Mononuclear cell (primary cell): ENCODE results near the gene BCAS3. TPM values are rescaled to one million over a fixed set of nuclear protein-coding genes. Genes with fewer than 3 reads are reported as not detected.

Source experiments
- H3K27me3 ChIP-seq: 2 replicates; pipeline ENCODE4 v1.6.0; 2011; ENCODE audit warnings: low read length, control low read depth; ENCODE audit not compliant: insufficient read depth
- H3K4me1 ChIP-seq: 2 replicates; pipeline ENCODE4 v1.5.1; 2011; ENCODE audit warnings: mild to moderate bottlenecking, low read length, control low read depth; ENCODE audit not compliant: insufficient read depth
- H3K4me3 ChIP-seq: 2 replicates; pipeline ENCODE4 v1.5.1; 2011; ENCODE audit warnings: mild to moderate bottlenecking, low read length, moderate library complexity
- H3K9me3 ChIP-seq: 2 replicates; pipeline ENCODE4 v1.5.1; 2011; ENCODE audit warnings: low read depth, mild to moderate bottlenecking, control low read depth, low read length
- total RNA-seq: library from RNA; depleted of rRNA; stranded (reverse); fragments of >200 nt; gene quantifications from one replicate; pipeline ENCODE4 v1.2.3, GENCODE V29; 2012

Gene BCAS3
- total RNA-seq, 1 donor = 23.9 TPM

DNA sequence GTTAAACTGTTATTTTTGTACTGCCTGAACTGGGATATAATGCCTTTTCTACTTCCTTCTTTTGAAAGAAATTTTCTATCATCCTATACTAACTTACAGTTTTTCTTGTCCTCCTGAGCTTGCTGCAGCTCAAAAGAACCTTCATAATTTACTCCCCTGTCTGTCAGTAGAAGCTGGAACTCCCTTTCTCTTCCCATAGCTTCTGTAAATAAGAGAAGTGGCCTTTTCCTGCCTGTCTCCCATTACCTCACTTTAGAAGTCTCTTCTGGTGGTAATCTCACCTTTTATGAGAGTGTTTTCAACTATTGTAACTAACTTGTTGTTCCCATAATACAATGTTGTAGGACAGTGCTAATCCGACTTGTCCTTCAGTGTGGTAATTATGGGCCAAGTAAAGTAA is 475.2 kb downstream of the BCAS3 start:
- H3K4me3 ChIP-seq = no peak overlapping the region
- H3K27me3 ChIP-seq = no peaks in the 10 kb centered on the region
- H3K9me3 ChIP-seq = no peaks in the 10 kb centered on the region
- peaks cover 17% of the 10 kb centered on the region for H3K4me1 ChIP-seq

- H3K4me1 ChIP-seq = peaks cover 9% of the 10 kb centered on the region
- H3K4me3 ChIP-seq = no peak overlapping the region
- no peaks in the 10 kb centered on the region for H3K27me3 ChIP-seq
Observed at GRCh38 chr17:61155590-61156237, 478.1 kb downstream of the BCAS3 start.

GRCh38 chr17:61157246-61157886 is 479.7 kb downstream of the BCAS3 start:
- peaks cover 7% of the 10 kb centered on the region for H3K4me1 ChIP-seq
- H3K27me3 ChIP-seq = no peaks in the 10 kb centered on the region
- no peak overlapping the region for H3K4me3 ChIP-seq
- no peaks in the 10 kb centered on the region for H3K9me3 ChIP-seq

More at GRCh38 chr17:61155590-61156237, 478.1 kb downstream of the BCAS3 start:
- no peaks in the 10 kb centered on the region for H3K9me3 ChIP-seq

DNA sequence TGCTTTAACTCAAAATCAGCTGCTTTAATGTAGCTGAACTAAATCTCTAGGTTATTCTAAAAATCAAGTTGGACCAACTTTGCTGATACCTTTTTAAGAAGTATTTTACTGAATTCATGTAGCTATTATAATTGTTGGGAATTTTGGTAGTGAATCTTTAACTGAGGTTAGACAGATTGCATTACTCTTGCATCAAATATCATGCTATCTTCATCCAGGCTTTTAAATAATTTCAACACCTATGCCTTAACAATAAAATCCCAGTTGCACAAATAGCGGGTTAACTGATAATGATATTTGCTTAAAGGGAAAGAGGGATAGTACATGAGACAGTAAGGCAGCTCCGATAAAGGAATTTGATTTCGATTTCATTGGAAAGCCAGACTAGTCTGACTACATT is 480.7 kb downstream of the BCAS3 start:
- Histone ChIP-seq H3K27me3 (no peaks in the 10 kb centered on the region), H3K9me3 (no peaks in the 10 kb centered on the region), H3K4me1 (peaks cover 7% of the 10 kb centered on the region), H3K4me3 (no peak overlapping the region)

DNA sequence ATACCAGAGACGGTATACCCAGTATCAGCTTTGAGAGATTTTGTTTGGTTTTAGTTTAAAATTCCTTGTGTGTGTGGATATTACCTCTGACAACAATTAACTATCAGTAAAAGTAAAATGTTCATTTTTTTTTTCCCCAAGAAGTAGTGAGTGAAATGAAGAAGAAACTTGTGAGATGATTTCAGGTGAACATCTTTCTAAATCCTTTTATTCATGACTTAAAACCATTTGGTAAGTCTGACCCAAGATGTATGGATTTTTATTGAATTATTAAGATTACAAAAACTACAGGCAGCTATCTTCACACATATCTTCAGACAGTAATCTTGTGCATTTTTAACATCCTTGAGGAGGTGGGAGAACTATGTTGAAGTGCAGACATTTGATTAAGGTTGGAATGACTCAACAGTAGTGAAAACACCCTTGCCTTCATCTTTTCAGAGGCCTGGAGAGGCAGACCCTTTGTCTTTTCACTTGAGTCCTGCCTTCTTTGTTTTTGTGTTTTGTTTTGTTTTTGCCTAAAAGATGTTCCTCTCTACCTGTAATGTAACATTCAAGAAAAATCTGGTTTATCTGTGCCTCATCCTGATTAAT is 481.7 kb downstream of the BCAS3 start:
- Histone ChIP-seq H3K4me3 (no peak overlapping the region), H3K4me1 (peaks cover 3% of the 10 kb centered on the region), H3K27me3 (no peaks in the 10 kb centered on the region), H3K9me3 (no peaks in the 10 kb centered on the region)

GRCh38 chr17:61160204-61160603 is 482.6 kb downstream of the BCAS3 start:
- no peaks in the 10 kb centered on the region for H3K4me1 ChIP-seq
- no peak overlapping the region for H3K4me3 ChIP-seq
- no peaks in the 10 kb centered on the region for H3K27me3 ChIP-seq
- H3K9me3 ChIP-seq = no peaks in the 10 kb centered on the region

- no peak overlapping the region for H3K4me3 ChIP-seq
- no peaks in the 10 kb centered on the region for H3K27me3 ChIP-seq
- no peaks in the 10 kb centered on the region for H3K9me3 ChIP-seq
- H3K4me1 ChIP-seq = no peaks in the 10 kb centered on the region
Observed at GRCh38 chr17:61160789-61161445, 483.3 kb downstream of the BCAS3 start.

DNA sequence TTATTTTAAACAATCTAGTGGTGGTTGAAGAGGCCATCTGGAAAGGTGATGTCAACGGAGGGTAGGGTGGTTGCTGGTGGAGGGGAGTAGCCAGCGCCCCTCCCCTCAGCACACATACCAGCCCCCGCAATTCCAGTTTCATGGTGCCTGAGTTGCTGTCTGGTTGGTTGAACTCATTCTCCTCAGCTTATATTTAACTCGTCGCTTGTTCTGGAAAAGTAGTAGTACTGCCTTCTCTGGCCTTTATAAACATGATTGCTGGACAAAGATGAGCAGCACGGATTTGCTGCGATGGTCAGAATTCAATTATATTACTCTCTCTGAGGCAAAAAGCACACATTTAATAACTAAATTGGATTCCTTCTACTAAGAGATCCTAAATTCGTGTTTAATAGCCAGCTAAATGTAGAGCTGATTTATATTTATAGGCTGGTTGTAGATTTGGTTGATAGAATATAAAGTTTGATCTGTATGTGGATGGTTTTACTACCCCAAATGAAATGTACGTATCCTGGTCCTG is 484.0 kb downstream of the BCAS3 start:
- H3K4me3 ChIP-seq = no peak overlapping the region
- H3K27me3 ChIP-seq = no peaks in the 10 kb centered on the region
- H3K9me3 ChIP-seq = no peaks in the 10 kb centered on the region
- no peaks in the 10 kb centered on the region for H3K4me1 ChIP-seq

- H3K27me3 ChIP-seq = no peaks in the 10 kb centered on the region
- no peak overlapping the region for H3K4me3 ChIP-seq
- H3K9me3 ChIP-seq = no peaks in the 10 kb centered on the region
- no peaks in the 10 kb centered on the region for H3K4me1 ChIP-seq
Observed at GRCh38 chr17:61164517-61164916, 486.9 kb downstream of the BCAS3 start.

DNA sequence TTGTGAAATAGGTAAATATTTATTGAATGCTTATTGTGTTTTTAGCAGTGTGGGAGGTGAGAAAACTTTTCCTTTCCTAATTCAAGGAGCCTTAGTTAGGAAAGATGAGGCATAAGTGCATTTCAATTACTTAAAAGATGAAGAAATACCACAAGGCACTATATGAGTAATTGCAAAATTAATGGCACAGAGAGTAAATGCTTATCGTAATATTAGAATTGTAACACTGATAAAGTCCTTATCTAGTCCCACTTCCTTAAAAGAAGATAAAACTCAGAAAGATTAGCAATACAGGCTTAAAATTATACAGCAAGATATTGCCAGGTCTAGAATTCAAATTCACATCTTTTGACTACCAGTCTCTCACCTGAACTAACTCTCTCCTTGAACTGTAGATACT is 489.4 kb downstream of the BCAS3 start:
- Histone ChIP-seq H3K4me1 (no peaks in the 10 kb centered on the region), H3K4me3 (no peak overlapping the region), H3K27me3 (no peaks in the 10 kb centered on the region), H3K9me3 (no peaks in the 10 kb centered on the region)

DNA sequence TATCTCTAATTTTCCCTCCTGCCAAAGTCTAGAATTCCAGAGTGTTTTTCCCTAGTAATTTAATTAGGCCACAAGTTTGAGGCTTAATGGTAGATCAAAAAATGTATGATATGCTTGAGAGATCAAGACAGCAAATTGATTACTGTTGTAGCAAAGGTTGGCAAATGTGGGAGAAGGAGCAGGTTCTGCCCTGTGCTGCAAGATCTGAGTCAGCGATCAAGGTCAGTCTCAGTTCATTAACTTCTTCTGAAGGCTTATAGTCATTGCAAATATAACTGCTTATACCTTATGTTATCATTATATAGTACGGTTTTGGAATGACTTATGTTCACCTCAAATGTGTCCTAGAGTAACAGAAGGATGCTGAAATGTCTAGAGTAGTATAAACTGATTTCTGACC is 490.9 kb downstream of the BCAS3 start:
- H3K4me1 ChIP-seq = no peaks in the 10 kb centered on the region
- H3K9me3 ChIP-seq = no peaks in the 10 kb centered on the region
- H3K4me3 ChIP-seq = no peak overlapping the region
- no peaks in the 10 kb centered on the region for H3K27me3 ChIP-seq

DNA sequence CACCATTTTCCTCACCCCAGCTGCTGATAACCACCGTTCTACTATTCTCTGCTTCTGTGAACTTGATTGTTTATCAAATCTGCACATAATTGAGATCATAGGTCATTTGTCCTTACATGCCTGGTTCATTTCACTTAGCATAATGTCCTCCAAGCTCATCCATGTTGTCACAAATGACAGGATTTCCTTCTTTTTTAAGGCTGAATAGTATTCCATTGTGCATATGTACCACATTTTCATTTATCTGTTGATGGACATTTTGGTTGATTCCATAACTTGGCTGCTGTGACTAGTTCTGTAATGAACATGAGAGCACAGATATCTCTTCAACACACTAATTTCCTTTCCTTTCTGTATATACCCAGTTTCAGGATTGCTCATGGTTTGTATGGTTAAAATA is 496.7 kb downstream of the BCAS3 start:
- no peaks in the 10 kb centered on the region for H3K9me3 ChIP-seq
- no peak overlapping the region for H3K4me3 ChIP-seq
- H3K4me1 ChIP-seq = no peaks in the 10 kb centered on the region
- H3K27me3 ChIP-seq = no peaks in the 10 kb centered on the region

- Histone ChIP-seq H3K9me3 (no peaks in the 10 kb centered on the region), H3K27me3 (no peaks in the 10 kb centered on the region), H3K4me1 (no peaks in the 10 kb centered on the region), H3K4me3 (no peak overlapping the region)
Observed at GRCh38 chr17:61175298-61176142, 497.9 kb downstream of the BCAS3 start.

GRCh38 chr17:61177351-61177750 is 499.7 kb downstream of the BCAS3 start:
- H3K4me3 ChIP-seq = no peak overlapping the region
- no peaks in the 10 kb centered on the region for H3K27me3 ChIP-seq
- no peaks in the 10 kb centered on the region for H3K9me3 ChIP-seq
- H3K4me1 ChIP-seq = no peaks in the 10 kb centered on the region
